ACC112 (cell line): ENCODE measurements around the gene ADAM10.

Source experiments
- H2AFZ ChIP-seq: fragments of 200-600 bp; sonication (generic); one replicate; pipeline ENCODE4 v1.6.0; 2017; ENCODE audit warnings: antibody characterized with exemption, low read length; ENCODE audit not compliant: unreplicated experiment
- H3K27ac ChIP-seq: fragments of 200-600 bp; sonication (generic); 2 replicates; pipeline ENCODE4 v1.5.1; 2014; ENCODE audit warnings: low read depth, mild to moderate bottlenecking, antibody characterized with exemption, low read length, moderate library complexity
- H3K27me3 ChIP-seq: fragments of 200-600 bp; sonication (generic); 2 replicates; pipeline ENCODE4 v1.6.1; 2014; ENCODE audit warnings: mild to moderate bottlenecking, antibody characterized with exemption, low read length, moderate library complexity, mixed read lengths; ENCODE audit not compliant: insufficient read depth
- H3K36me3 ChIP-seq: fragments of 200-600 bp; sonication (generic); 2 replicates; pipeline ENCODE4 v1.6.1; 2016; ENCODE audit warnings: mild to moderate bottlenecking, antibody characterized with exemption, low read length, moderate library complexity, mixed read lengths; ENCODE audit not compliant: insufficient read depth
- H3K4me1 ChIP-seq: fragments of 200-600 bp; sonication (generic); one replicate; pipeline ENCODE4 v1.6.1; 2016; ENCODE audit warnings: low read length, mixed read lengths; ENCODE audit not compliant: insufficient read depth, unreplicated experiment, control insufficient read depth
- H3K4me3 ChIP-seq: fragments of 200-600 bp; sonication (generic); 2 replicates; pipeline ENCODE4 v1.5.1; 2014; ENCODE audit warnings: mild to moderate bottlenecking, low read depth, low read length
- H3K79me2 ChIP-seq: fragments of 200-600 bp; sonication (generic); one replicate; pipeline ENCODE4 v1.6.0; 2016; ENCODE audit warnings: low read length; ENCODE audit not compliant: control insufficient read depth, unreplicated experiment, insufficient read depth

Gene ADAM10

GRCh38 chr15:58555162-58556027 lies 194.1 kb downstream of the ADAM10 start:
- H3K27me3 ChIP-seq, result no peaks in the 10 kb centered on the region
- H2AFZ ChIP-seq, result no peak overlapping the region
- no peak overlapping the region for H3K27ac ChIP-seq
- no peaks in the 10 kb centered on the region for H3K36me3 ChIP-seq
- H3K4me1 ChIP-seq, result peaks cover 21% of the 10 kb centered on the region
- H3K79me2 ChIP-seq, result no peaks in the 10 kb centered on the region
- H3K4me3 ChIP-seq, result no peak overlapping the region

GRCh38 chr15:58554758-58555157 lies 194.7 kb downstream of the ADAM10 start:
- Histone ChIP-seq H3K79me2 (no peaks in the 10 kb centered on the region), H3K27me3 (no peaks in the 10 kb centered on the region), H3K4me3 (no peak overlapping the region), H2AFZ (no peak overlapping the region), H3K36me3 (no peaks in the 10 kb centered on the region), H3K4me1 (peaks cover 21% of the 10 kb centered on the region), H3K27ac (no peak overlapping the region)

GRCh38 chr15:58553365-58553918 lies 196.1 kb downstream of the ADAM10 start:
- Histone ChIP-seq H2AFZ (no peak overlapping the region), H3K36me3 (no peaks in the 10 kb centered on the region), H3K4me3 (no peak overlapping the region), H3K27ac (no peak overlapping the region), H3K4me1 (peaks cover 21% of the 10 kb centered on the region), H3K27me3 (no peaks in the 10 kb centered on the region), H3K79me2 (no peaks in the 10 kb centered on the region)

- H3K27me3 ChIP-seq, result no peaks in the 10 kb centered on the region
- no peaks in the 10 kb centered on the region for H3K79me2 ChIP-seq
- peak overlapping the region; percentile 72 for H3K4me3 ChIP-seq
- H3K4me1 ChIP-seq, result peaks cover 27% of the 10 kb centered on the region
- H2AFZ ChIP-seq, result peak overlapping the region; percentile 98
- no peaks in the 10 kb centered on the region for H3K36me3 ChIP-seq
- peak overlapping the region; percentile 95 for H3K27ac ChIP-seq
Measured at GRCh38 chr15:58552505-58553364, 196.8 kb downstream of the ADAM10 start.

- Histone ChIP-seq H3K4me1 (peaks cover 34% of the 10 kb centered on the region), H3K36me3 (no peaks in the 10 kb centered on the region), H2AFZ (peak overlapping the region; percentile 98), H3K27ac (peak overlapping the region; percentile 95), H3K27me3 (no peaks in the 10 kb centered on the region), H3K79me2 (no peaks in the 10 kb centered on the region), H3K4me3 (peak overlapping the region; percentile 72)
Measured at GRCh38 chr15:58551764-58552504, 197.6 kb downstream of the ADAM10 start.

GRCh38 chr15:58551084-58551763 lies 198.3 kb downstream of the ADAM10 start:
- H3K4me3 ChIP-seq, result peak overlapping the region; percentile 72
- H3K36me3 ChIP-seq, result no peaks in the 10 kb centered on the region
- H3K79me2 ChIP-seq, result no peaks in the 10 kb centered on the region
- H3K27ac ChIP-seq, result peak overlapping the region; percentile 95
- H3K4me1 ChIP-seq, result peaks cover 41% of the 10 kb centered on the region
- peak overlapping the region; percentile 98 for H2AFZ ChIP-seq
- H3K27me3 ChIP-seq, result no peaks in the 10 kb centered on the region

- no peaks in the 10 kb centered on the region for H3K36me3 ChIP-seq
- H3K79me2 ChIP-seq, result no peaks in the 10 kb centered on the region
- H3K27ac ChIP-seq, result no peak overlapping the region
- H2AFZ ChIP-seq, result no peak overlapping the region
- H3K4me1 ChIP-seq, result peaks cover 50% of the 10 kb centered on the region
- H3K4me3 ChIP-seq, result no peak overlapping the region
- no peaks in the 10 kb centered on the region for H3K27me3 ChIP-seq
Measured at GRCh38 chr15:58549785-58550074, 199.8 kb downstream of the ADAM10 start.

- H3K27ac ChIP-seq, result no peak overlapping the region
- H2AFZ ChIP-seq, result no peak overlapping the region
- no peak overlapping the region for H3K4me3 ChIP-seq
- H3K79me2 ChIP-seq, result no peaks in the 10 kb centered on the region
- no peaks in the 10 kb centered on the region for H3K27me3 ChIP-seq
- peaks cover 50% of the 10 kb centered on the region for H3K4me1 ChIP-seq
- H3K36me3 ChIP-seq, result no peaks in the 10 kb centered on the region
Measured at GRCh38 chr15:58549013-58549784, 200.3 kb downstream of the ADAM10 start.

GRCh38 chr15:58548308-58549012 lies 201.0 kb downstream of the ADAM10 start:
- Histone ChIP-seq H2AFZ (no peak overlapping the region), H3K27ac (peak overlapping the region; percentile 90), H3K27me3 (no peaks in the 10 kb centered on the region), H3K4me3 (no peak overlapping the region), H3K4me1 (peaks cover 50% of the 10 kb centered on the region), H3K36me3 (no peaks in the 10 kb centered on the region), H3K79me2 (no peaks in the 10 kb centered on the region)
